Keratinocyte (primary cell): Measurements from ENCODE around the gene LRRC27.

ENCODE experiments used
- CTCF ChIP-seq, 3 experiments: IDR thresholded peaks in 1 of 3; conservative IDR thresholded peaks in 1 of 3; optimal IDR thresholded peaks in 1 of 3; 2 replicates in 2 of 3; 3 replicates in 1 of 3; pipeline versions ENCODE3 to v1.5.1; 2011; ENCODE audit warnings: low read length in 3 of 3, mild to moderate bottlenecking in 3 of 3, moderate library complexity in 2 of 3, control low read depth in 1 of 3, inconsistent platforms in 1 of 3; ENCODE audit not compliant: insufficient read depth in 2 of 3; ENCODE audit errors: extremely low read depth in 1 of 3
- EZH2 ChIP-seq: IDR thresholded peaks from one replicate; pipeline ENCODE4 v1.6.1; 2012; ENCODE audit warnings: inconsistent platforms, mild to moderate bottlenecking, low read length, moderate library complexity

DNA sequence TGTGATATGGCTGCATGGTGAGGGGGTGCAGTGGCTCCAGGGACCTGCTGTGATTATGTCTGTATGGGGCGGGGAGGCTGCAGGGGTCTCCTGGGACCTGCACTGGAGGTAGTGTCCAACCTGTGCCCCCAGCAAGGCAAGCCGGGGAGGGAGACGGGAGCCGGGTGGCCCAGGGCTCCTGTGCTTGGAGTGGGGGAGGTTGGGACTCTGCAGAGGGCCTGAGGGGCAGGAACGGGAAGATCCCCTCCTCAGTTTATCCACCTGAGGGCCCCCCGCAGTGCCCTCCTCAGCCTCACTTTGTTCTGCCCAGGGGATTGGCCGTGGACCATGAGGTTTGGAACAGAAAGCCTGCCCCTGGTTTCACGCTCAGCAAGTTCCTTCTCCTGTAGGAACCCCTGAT is 42.2 kb downstream of the LRRC27 start:
- TF ChIP-seq CTCF (optimal IDR thresholded peaks at IDR 0.05 in 1 of 3, IDR thresholded peaks at IDR 0.05 in 1 of 3, conservative IDR thresholded peaks at IDR 0.05 in 1 of 3; ENCODE audit: extremely low read depth in 1 of 3, insufficient read depth in 2 of 3, low read length in 3 of 3): no peak
- TF ChIP-seq EZH2: no peak
